PC-9 (cell line): ENCODE data around the gene ZNF100. TPM values are rescaled to one million over a fixed set of nuclear protein-coding genes. Genes with fewer than 3 reads are reported as not detected.

ENCODE experiments used
- BruUV-seq: library from RNA; stranded (reverse); fragments of 400-500 nt; replicated peaks from 2 replicates; lab custom pipeline; 2021; lab: Mats Ljungman, UMichigan
- CTCF ChIA-PET: fragments of 300-600 bp; sonication (Branson Sonifier 250); formaldehyde crosslinking; loops from one replicate; lab custom pipeline; 2022; ENCODE audit warnings: antibody characterized with exemption; lab: Charles Lee
- POLR2A ChIA-PET: fragments of 300-600 bp; sonication (Branson Sonifier 250); formaldehyde crosslinking; loops from one replicate; lab custom pipeline; 2022; ENCODE audit warnings: antibody characterized with exemption; ENCODE audit not compliant: unreplicated experiment; lab: Charles Lee
- DNase-seq, 2 experiments: peaks; one replicate each; pipeline versions ENCODE4 v3.0.0 to v3.0.0-alpha.2; 2015 to 2022; ENCODE audit warnings: mixed read lengths in 1 of 2
- H2AFZ ChIP-seq: fragments of 200-600 bp; sonication (generic); 2 replicates; pipeline ENCODE4 v1.8.1; 2017; ENCODE audit warnings: antibody characterized with exemption
- H3F3A ChIP-seq: fragments of 200-600 bp; sonication (generic); 2 replicates; pipeline ENCODE4 v1.8.1; 2017; ENCODE audit warnings: antibody characterized with exemption, mild to moderate bottlenecking, low read depth; ENCODE audit not compliant: insufficient read depth
- H3K27ac ChIP-seq: fragments of 200-600 bp; sonication (generic); 2 replicates; pipeline ENCODE4 v1.6.1; 2016; ENCODE audit warnings: mixed run types
- H3K27me3 ChIP-seq: fragments of 200-600 bp; sonication (generic); 2 replicates; pipeline ENCODE4 v1.6.1; 2016; ENCODE audit warnings: low read depth, mixed run types; ENCODE audit not compliant: insufficient read depth
- H3K36me3 ChIP-seq: fragments of 200-600 bp; sonication (generic); 2 replicates; pipeline ENCODE4 v1.6.1; 2016; ENCODE audit warnings: low read depth, mixed run types
- H3K4me1 ChIP-seq: fragments of 200-600 bp; sonication (generic); replicated peaks from 2 replicates; pipeline ENCODE4 v1.6.1; 2016; ENCODE audit warnings: mixed run types; ENCODE audit not compliant: insufficient read depth
- H3K4me2 ChIP-seq: fragments of 200-600 bp; sonication (generic); 2 replicates; pipeline ENCODE4 v1.6.1; 2017; ENCODE audit warnings: mixed run types
- H3K4me3 ChIP-seq: fragments of 200-600 bp; sonication (generic); 2 replicates; pipeline ENCODE4 v1.6.1; 2016; ENCODE audit warnings: mixed run types
- H3K79me2 ChIP-seq: fragments of 200-600 bp; sonication (generic); 2 replicates; pipeline ENCODE4 v1.6.1; 2017; ENCODE audit warnings: low read depth, mixed run types
- H3K9me2 ChIP-seq: fragments of 200-600 bp; sonication (generic); 2 replicates; pipeline ENCODE4 v1.8.1; 2017; ENCODE audit warnings: mild to moderate bottlenecking; ENCODE audit not compliant: insufficient read depth
- H3K9me3 ChIP-seq: fragments of 200-600 bp; sonication (generic); 2 replicates; pipeline ENCODE4 v1.8.1; 2016; ENCODE audit warnings: low read depth; ENCODE audit not compliant: insufficient read depth
- H4K20me1 ChIP-seq: fragments of 200-600 bp; sonication (generic); 2 replicates; pipeline ENCODE4 v1.8.1; 2017; ENCODE audit not compliant: insufficient read depth
- CTCF ChIP-seq: fragments of 200-600 bp; sonication (generic); conservative IDR thresholded peaks from 2 replicates; pipeline ENCODE4 v1.6.1; 2017; ENCODE audit warnings: mixed run types, antibody characterized with exemption, mild to moderate bottlenecking, moderate library complexity
- EZH2 ChIP-seq: fragments of 200-600 bp; sonication (generic); IDR thresholded peaks from 2 replicates; pipeline ENCODE4 v1.8.0; 2017; ENCODE audit warnings: antibody characterized with exemption, low read depth
- intact Hi-C: fragments of 100-400 bp; cut with micrococcal nuclease; formaldehyde crosslinking; loops from one replicate; pipeline ENCODE4 v1.10.0; 2022; ENCODE audit not compliant: unreplicated experiment
- total RNA-seq: library from RNA; stranded (reverse); gene quantifications from 2 replicates; pipeline ENCODE4 v1.2.3, GENCODE V29; 2021

Gene ZNF100
- total RNA-seq, 1 experiment from 2014 or later: 7.7 TPM

- ChIA-PET CTCF (no interaction called here), POLR2A (no interaction called here)
- no peaks in the 10 kb centered on the region for H3K9me3 ChIP-seq
- no peak for TF ChIP-seq EZH2
- TF ChIP-seq CTCF: no peak
- no peak overlapping the region for H3K27ac ChIP-seq
- H3K4me3 ChIP-seq: no peak overlapping the region
- no peaks in the 10 kb centered on the region for H3K36me3 ChIP-seq
- 0 out of 2 replicates have a peak, but pooled peaks cover 3% of the 10 kb centered on the region for H3K9me2 ChIP-seq
- no peak overlapping the region for H2AFZ ChIP-seq
- no peak overlapping the region for H3K4me2 ChIP-seq
- intact Hi-C loops: no loop called here
- H3K79me2 ChIP-seq: no peaks in the 10 kb centered on the region
- no peaks in the 10 kb centered on the region for H4K20me1 ChIP-seq
- H3K27me3 ChIP-seq: no peaks in the 10 kb centered on the region
- no TSS peak for BruUV-seq
- no peaks in the 10 kb centered on the region for H3F3A ChIP-seq
- DNase-seq: no peak
- H3K4me1 ChIP-seq: no peaks in the 10 kb centered on the region
Measured at GRCh38 chr19:21693399-21693798, 74.0 kb downstream of the ZNF100 start.

- Histone ChIP-seq H2AFZ (no peak overlapping the region), H3F3A (no peaks in the 10 kb centered on the region), H3K79me2 (no peaks in the 10 kb centered on the region), H3K4me1 (no peaks in the 10 kb centered on the region), H3K9me3 (no peaks in the 10 kb centered on the region), H3K36me3 (no peaks in the 10 kb centered on the region), H3K27ac (no peak overlapping the region), H3K4me2 (no peak overlapping the region), H3K27me3 (no peaks in the 10 kb centered on the region), H4K20me1 (no peaks in the 10 kb centered on the region), H3K9me2 (0 out of 2 replicates have a peak, but pooled peaks cover 3% of the 10 kb centered on the region), H3K4me3 (no peak overlapping the region)
- CTCF ChIA-PET: no interaction called here
- no peak for TF ChIP-seq CTCF
- POLR2A ChIA-PET: no interaction called here
- no TSS peak for BruUV-seq
- DNase-seq: no peak
- intact Hi-C loops: no loop called here
Measured at GRCh38 chr19:21691661-21692060, 75.7 kb downstream of the ZNF100 start.

GRCh38 chr19:21688464-21688863 is 78.9 kb downstream of the ZNF100 start:
- Histone ChIP-seq H3K9me3 (no peaks in the 10 kb centered on the region), H3K4me1 (no peaks in the 10 kb centered on the region), H3K4me2 (no peak overlapping the region), H3K79me2 (no peaks in the 10 kb centered on the region), H3K36me3 (no peaks in the 10 kb centered on the region), H3K9me2 (0 out of 2 replicates have a peak, but pooled peaks cover 3% of the 10 kb centered on the region), H3F3A (no peaks in the 10 kb centered on the region), H3K27me3 (no peaks in the 10 kb centered on the region), H3K4me3 (no peak overlapping the region), H2AFZ (no peak overlapping the region), H4K20me1 (no peaks in the 10 kb centered on the region), H3K27ac (no peak overlapping the region)
- ChIA-PET CTCF (no interaction called here), POLR2A (no interaction called here)
- TF ChIP-seq CTCF: no peak
- no peak for TF ChIP-seq EZH2
- no TSS peak for BruUV-seq
- intact Hi-C loops: no loop called here
- no peak for DNase-seq
